Astrocyte (in vitro differentiated cells and primary cell): ENCODE results near the gene PLA2R1.

ENCODE experiments used
- EZH2 ChIP-seq: IDR thresholded peaks from 2 replicates; pipeline ENCODE4 v1.6.1; 2012; ENCODE audit warnings: mild to moderate bottlenecking, low read length, inconsistent platforms; ENCODE audit not compliant: insufficient read depth
- TF ChIP-seq, protein P1 (sequence below): IDR thresholded peaks from 2 replicates; pipeline ENCODE4 v1.5.1; 2011; ENCODE audit warnings: low read depth, mild to moderate bottlenecking, inconsistent platforms, low read length, moderate library complexity; ENCODE audit not compliant: insufficient read depth

DNA sequence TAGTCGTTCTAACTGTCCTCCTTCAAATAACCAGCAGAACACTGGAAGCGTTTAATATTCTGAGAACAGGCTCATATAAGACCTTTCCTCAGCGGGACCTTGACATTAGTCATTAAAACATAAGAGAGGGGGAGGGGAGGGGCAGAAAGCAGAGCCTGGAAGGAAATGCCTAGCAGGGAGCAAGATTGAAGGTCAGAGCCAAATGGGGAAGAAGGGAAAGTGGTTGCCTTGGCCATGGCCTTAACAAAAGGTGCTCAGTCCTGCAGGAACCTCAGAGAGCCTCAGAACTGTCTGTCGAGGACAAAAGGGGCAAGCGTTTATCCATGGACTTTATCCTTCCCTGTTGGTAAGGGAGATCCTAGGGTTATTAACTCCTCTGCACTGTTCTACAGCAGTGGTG, 856 bp upstream of the PLA2R1 start:
- TF ChIP-seq, protein P1, sequence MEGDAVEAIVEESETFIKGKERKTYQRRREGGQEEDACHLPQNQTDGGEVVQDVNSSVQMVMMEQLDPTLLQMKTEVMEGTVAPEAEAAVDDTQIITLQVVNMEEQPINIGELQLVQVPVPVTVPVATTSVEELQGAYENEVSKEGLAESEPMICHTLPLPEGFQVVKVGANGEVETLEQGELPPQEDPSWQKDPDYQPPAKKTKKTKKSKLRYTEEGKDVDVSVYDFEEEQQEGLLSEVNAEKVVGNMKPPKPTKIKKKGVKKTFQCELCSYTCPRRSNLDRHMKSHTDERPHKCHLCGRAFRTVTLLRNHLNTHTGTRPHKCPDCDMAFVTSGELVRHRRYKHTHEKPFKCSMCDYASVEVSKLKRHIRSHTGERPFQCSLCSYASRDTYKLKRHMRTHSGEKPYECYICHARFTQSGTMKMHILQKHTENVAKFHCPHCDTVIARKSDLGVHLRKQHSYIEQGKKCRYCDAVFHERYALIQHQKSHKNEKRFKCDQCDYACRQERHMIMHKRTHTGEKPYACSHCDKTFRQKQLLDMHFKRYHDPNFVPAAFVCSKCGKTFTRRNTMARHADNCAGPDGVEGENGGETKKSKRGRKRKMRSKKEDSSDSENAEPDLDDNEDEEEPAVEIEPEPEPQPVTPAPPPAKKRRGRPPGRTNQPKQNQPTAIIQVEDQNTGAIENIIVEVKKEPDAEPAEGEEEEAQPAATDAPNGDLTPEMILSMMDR, result no peak
- TF ChIP-seq EZH2, result no peak
